Endothelial cell (in vitro differentiated cells): ENCODE data around the gene ITGB1. TPM values are rescaled to one million over a fixed set of nuclear protein-coding genes. Genes with fewer than 3 reads are reported as not detected.

ENCODE experiments used
- DNase-seq: peaks from one replicate; pipeline ENCODE4 v3.0.0; 2021; ENCODE audit warnings: low spot score
- H3K27ac Mint-ChIP-seq: one replicate; pipeline ENCODE4 v1.8.0; 2021; ENCODE audit warnings: mixed read lengths, inconsistent platforms; ENCODE audit not compliant: unreplicated experiment
- H3K27me3 Mint-ChIP-seq: one replicate; pipeline ENCODE4 v1.8.0; 2021; ENCODE audit warnings: mild to moderate bottlenecking, moderate library complexity, mixed read lengths, inconsistent platforms; ENCODE audit not compliant: unreplicated experiment
- H3K36me3 Mint-ChIP-seq: one replicate; pipeline ENCODE4 v1.8.0; 2021; ENCODE audit warnings: mild to moderate bottlenecking, low read depth, mixed read lengths, inconsistent platforms; ENCODE audit not compliant: unreplicated experiment
- H3K4me1 Mint-ChIP-seq: one replicate; pipeline ENCODE4 v1.8.0; 2021; ENCODE audit warnings: mild to moderate bottlenecking, mixed read lengths, inconsistent platforms; ENCODE audit not compliant: unreplicated experiment
- H3K4me3 Mint-ChIP-seq: one replicate; pipeline ENCODE4 v1.8.0; 2021; ENCODE audit warnings: mild to moderate bottlenecking, mixed read lengths, inconsistent platforms; ENCODE audit not compliant: unreplicated experiment
- H3K9me3 Mint-ChIP-seq: one replicate; pipeline ENCODE4 v1.8.0; 2021; ENCODE audit warnings: mixed read lengths, inconsistent platforms; ENCODE audit not compliant: unreplicated experiment
- CTCF ChIP-seq: fragments of 200-600 bp; sonication (generic); IDR thresholded peaks from one replicate; pipeline ENCODE4 v1.5.0; 2021; ENCODE audit warnings: antibody characterized with exemption; ENCODE audit not compliant: unreplicated experiment
- total RNA-seq: library from RNA; stranded (reverse); fragmentation: NEBNext Ultra II Directional; extraction: Animal tissue kit (Norgen Biotek cat#: 25700); gene quantifications from one replicate; pipeline ENCODE4 v1.2.1, GENCODE V29; 2021; ENCODE audit not compliant: unreplicated experiment

The ITGB1 gene
- total RNA-seq, 1 donor from 2014 or later = 504 TPM

GRCh38 chr10:32948451-32948850 lies 9.6 kb downstream of the ITGB1 start:
- TF ChIP-seq CTCF = no peak
- H3K9me3 Mint-ChIP-seq = no peaks in the 10 kb centered on the region
- H3K27ac Mint-ChIP-seq = no peak overlapping the region
- peaks cover 5% of the 10 kb centered on the region for H3K27me3 Mint-ChIP-seq
- H3K4me1 Mint-ChIP-seq = peaks cover 62% of the 10 kb centered on the region
- no peak overlapping the region for H3K4me3 Mint-ChIP-seq
- peaks cover 4% of the 10 kb centered on the region for H3K36me3 Mint-ChIP-seq
- DNase-seq = no peak

GRCh38 chr10:32947586-32947985 lies 10.4 kb downstream of the ITGB1 start:
- TF ChIP-seq CTCF = no peak
- Mint-ChIP-seq H3K27ac (no peak overlapping the region), H3K27me3 (peaks cover 3% of the 10 kb centered on the region)

GRCh38 chr10:32946108-32946507 lies 11.9 kb downstream of the ITGB1 start:
- Mint-ChIP-seq H3K9me3 (no peaks in the 10 kb centered on the region), H3K27me3 (peaks cover 5% of the 10 kb centered on the region), H3K27ac (no peak overlapping the region), H3K4me1 (peaks cover 54% of the 10 kb centered on the region), H3K4me3 (no peak overlapping the region), H3K36me3 (peaks cover 4% of the 10 kb centered on the region)
- DNase-seq = no peak
- TF ChIP-seq CTCF = no peak

More at GRCh38 chr10:32947586-32947985, 10.4 kb downstream of the ITGB1 start:
- Mint-ChIP-seq H3K4me3 (no peak overlapping the region), H3K36me3 (peaks cover 4% of the 10 kb centered on the region), H3K9me3 (no peaks in the 10 kb centered on the region), H3K4me1 (peaks cover 57% of the 10 kb centered on the region)
- no peak for DNase-seq

- no peaks in the 10 kb centered on the region for H3K9me3 Mint-ChIP-seq
- peak overlapping the region; percentile 53 for H3K4me3 Mint-ChIP-seq
- peak overlapping the region; percentile 67 for H3K27ac Mint-ChIP-seq
- peaks cover 6% of the 10 kb centered on the region for H3K27me3 Mint-ChIP-seq
- H3K4me1 Mint-ChIP-seq = peaks cover 54% of the 10 kb centered on the region
- peaks cover 11% of the 10 kb centered on the region for H3K36me3 Mint-ChIP-seq
- TF ChIP-seq CTCF = no peak
- no peak for DNase-seq
Observed at GRCh38 chr10:32943854-32944661, 14.0 kb downstream of the ITGB1 start.

GRCh38 chr10:32943395-32943794 lies 14.6 kb downstream of the ITGB1 start:
- Mint-ChIP-seq H3K36me3 (peaks cover 11% of the 10 kb centered on the region), H3K4me3 (peak overlapping the region; percentile 53), H3K9me3 (no peaks in the 10 kb centered on the region), H3K27ac (peak overlapping the region; percentile 67), H3K4me1 (peaks cover 55% of the 10 kb centered on the region), H3K27me3 (peaks cover 11% of the 10 kb centered on the region)
- TF ChIP-seq CTCF = no peak
- DNase-seq = no peak
